Measurements from ENCODE around the gene SMIM43.

GRCh38 chr4:121765971-121766538 lies 1.1 kb upstream of the SMIM43 start:
- TF ChIP-seq CTCF (IDR thresholded peaks at IDR 0.05) (no peak), POLR2A (IDR thresholded peaks at IDR 0.05) (no peak)
